Medulla oblongata (tissue), 1 donor: ENCODE results near the gene LSM3.

ENCODE experiments used
- DNase-seq: peaks from one replicate; pipeline ENCODE4 v3.0.0-alpha.2; 2015; ENCODE audit errors: extremely low spot score

The LSM3 gene

GRCh38 chr3:14178247-14179113, at the start of gene LSM3, which contains the start of gene XPC:
Gene LSM3, plus strand, starts transcription at chr3:14178817. Its CDS starts 44 bp downstream, at chr3:14178861.
Gene XPC, minus strand, starts transcription at chr3:14178601. Its CDS starts 33 bp downstream, at chr3:14178568.
- peak; percentile 100 for DNase-seq

GRCh38 chr3:14129296-14129695, 49.3 kb upstream of the LSM3 start:
- DNase-seq, result no peak

- no peak for DNase-seq
Observed at GRCh38 chr3:14130230-14130629, 48.4 kb upstream of the LSM3 start.

- DNase-seq, result no peak
Observed at GRCh38 chr3:14130707-14131106, 47.9 kb upstream of the LSM3 start.

- no peak for DNase-seq
Observed at GRCh38 chr3:14131134-14131533, 47.5 kb upstream of the LSM3 start.

GRCh38 chr3:14132120-14132519, 46.5 kb upstream of the LSM3 start:
- no peak for DNase-seq

DNA sequence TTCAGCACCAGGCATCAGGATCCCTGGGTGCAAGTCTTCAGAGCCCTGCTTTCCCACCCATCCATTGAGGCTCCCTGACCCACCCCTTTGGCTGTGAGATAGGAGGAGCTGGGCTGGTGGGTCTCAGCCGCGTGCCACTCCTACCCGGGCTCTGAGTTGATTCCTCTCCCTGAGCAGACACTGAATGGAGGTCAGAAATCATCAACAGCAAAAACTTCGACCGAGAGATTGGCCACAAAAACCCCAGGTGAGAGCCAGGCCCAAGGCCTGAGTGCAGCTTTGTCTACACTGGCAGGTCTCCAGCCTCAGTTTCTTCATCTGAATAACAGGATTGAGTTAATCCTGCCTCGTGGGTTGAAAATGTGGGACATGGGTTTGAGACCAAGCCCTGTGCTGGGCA, 45.9 kb upstream of the LSM3 start:
- no peak for DNase-seq

DNA sequence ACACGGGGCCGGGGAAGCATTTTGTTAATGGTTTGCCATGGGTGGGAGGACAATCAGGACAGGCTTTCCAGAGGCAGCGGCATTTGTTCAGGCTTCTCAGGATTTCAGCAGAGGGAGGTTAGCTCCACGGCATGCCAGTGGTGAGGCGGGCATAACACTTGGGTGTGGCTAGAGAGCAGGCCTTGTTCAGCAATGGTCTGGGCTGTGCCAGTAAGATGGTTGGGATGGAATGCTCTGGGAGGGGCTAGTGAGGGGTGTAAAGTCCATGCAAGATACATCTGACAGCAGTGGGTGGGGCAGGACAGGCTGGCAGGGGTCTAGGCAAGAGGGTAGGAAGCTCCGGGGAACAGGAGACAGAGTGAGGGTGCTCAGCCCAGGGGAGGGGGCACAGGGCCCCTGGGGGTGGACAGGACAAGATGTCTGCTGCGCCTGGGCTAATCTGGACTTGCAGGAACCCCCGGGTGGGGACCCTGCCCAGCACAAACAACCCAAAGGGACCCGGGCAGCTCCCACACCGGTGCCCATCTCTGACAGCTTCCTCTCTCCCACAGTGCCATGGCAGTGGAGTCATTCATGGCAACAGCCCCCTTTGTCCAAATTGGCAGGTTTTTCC, 45.3 kb upstream of the LSM3 start:
- no peak for DNase-seq

- no peak for DNase-seq
Observed at GRCh38 chr3:14133876-14134275, 44.7 kb upstream of the LSM3 start.

- DNase-seq, result no peak
Observed at GRCh38 chr3:14134291-14134690, 44.3 kb upstream of the LSM3 start.

DNA sequence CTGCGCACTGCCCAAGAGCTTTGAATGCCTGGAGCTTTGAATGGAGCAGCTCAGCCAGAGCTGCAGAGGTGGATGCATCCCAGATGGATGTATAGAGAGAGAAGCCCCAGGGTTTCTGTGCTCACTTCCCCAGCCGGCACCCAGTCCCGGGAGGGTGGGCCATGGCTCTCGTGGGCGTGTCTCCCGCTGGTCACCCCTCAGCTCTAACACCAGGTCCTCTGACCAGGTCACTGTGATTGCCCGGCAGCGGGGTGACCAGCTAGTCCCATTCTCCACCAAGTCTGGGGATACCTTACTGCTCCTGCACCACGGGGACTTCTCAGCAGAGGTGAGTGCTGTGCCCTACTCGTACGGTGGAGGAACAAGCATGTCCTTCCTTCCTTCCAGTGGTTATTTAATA, 43.0 kb upstream of the LSM3 start:
- DNase-seq, result no peak

DNA sequence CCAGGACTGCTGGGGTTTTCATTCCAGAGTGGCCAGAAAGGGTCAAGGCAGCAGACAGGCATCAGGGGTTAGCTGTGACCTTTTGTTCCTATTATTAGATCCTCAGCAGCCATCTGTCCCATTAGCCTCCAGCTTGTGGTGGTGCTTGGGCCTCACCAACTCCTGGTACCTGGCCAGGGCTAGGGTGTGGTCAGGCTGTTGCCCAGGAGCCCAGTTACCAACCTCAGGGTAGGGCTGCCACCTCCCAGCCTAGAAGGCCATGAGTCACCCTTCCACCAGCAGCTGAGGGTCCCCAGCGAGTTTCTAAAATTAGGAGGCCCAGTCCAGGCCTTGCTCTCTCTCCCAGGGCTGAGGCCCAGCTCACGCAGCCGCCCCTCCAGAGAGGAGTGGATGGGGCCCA, 41.6 kb upstream of the LSM3 start:
- no peak for DNase-seq

- peak; percentile 42 for DNase-seq
Observed at GRCh38 chr3:14137445-14137844, 41.2 kb upstream of the LSM3 start.

DNA sequence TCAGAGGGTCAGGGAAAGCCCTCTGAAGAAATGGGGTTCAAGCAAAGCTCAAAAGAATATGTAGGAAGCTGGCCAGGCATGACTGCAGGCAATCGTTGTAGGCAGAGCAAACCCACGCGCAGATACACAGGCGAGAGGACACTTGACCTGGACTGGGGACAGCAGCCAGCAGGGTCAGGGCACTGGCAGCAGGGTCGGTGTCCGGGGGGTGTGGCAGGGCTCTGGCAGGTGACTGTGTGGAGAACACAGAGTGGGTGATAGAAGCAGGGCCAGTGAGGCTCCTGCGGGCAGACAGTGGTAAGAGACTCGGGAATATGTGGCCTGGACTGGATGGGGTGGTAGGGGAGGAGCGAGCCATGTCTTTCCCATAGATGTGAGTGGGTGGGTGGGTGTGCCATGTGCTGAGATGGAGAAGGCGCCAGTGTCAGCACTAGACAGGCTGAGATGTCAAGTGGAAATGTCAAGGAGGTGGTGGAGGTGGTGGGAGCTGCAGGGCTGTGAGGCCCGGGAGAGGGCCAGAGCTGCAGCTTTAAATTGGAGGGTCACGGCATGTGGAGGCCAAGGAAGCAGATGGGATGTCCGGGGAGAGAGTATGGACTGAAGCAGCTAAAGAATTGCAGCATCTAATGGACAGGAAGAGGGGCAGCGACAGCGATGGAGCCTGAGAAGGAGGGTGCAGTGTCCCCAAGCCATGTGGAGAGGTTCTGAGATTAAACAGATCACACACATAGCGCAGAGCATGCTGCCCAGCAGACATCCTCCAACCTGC, 40.3 kb upstream of the LSM3 start:
- no peak for DNase-seq

DNA sequence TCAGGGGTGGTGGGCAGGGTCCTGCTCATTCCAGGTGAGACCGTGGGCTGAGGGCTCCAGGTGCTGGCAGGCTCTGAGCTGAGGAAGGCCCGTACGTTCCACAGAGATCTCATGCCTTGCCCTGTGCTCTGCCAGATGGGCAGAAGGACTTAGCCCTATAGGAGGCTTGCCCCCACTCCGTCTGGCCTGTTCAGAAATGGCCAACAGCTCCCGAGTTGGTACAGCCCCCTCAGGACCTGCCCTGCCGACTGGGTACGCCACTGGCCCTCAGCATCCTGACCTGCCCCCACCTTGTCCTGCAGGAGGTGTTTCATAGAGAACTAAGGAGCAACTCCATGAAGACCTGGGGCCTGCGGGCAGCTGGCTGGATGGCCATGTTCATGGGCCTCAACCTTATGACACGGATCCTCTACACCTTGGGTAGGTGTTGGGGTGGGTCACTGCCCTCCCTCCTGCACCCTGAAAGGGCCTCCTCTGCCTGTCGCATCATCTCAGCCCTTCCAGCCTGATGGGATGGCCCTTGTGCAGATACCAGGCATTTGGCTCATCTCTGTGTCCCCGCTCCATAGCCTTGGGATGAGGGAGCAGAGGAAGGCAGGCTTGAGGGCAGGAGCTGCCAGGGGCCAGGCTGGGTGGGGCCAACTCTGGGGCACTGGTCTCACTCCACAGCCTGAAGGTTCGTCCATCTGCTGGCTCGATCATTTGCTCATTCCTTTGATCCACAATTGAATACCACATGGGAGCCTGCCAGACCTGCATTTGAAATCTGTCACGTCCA, 39.5 kb upstream of the LSM3 start:
- no peak for DNase-seq

GRCh38 chr3:14139771-14140170, 38.8 kb upstream of the LSM3 start:
- no peak for DNase-seq

GRCh38 chr3:14140668-14141067, 37.9 kb upstream of the LSM3 start:
- no peak for DNase-seq

DNA sequence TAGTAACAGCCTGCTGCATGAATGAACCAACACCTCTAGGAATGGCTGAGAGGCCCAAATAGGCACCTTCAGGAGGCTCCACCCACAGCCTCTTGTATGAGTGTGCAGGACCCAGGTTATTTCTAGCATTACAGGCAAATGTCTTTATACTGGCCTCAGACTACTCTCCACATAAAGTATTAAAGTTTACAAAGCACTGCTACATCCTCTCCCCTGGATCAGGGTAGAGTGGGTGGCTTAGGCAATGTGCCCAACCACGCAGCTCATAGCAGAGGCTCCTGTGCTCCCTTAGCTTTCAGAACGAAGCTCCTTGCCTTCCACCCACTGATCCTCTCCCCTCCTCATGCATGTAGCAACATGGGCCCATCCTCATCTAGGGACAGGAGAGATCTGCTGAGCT, 37.5 kb upstream of the LSM3 start:
- DNase-seq, result no peak

DNA sequence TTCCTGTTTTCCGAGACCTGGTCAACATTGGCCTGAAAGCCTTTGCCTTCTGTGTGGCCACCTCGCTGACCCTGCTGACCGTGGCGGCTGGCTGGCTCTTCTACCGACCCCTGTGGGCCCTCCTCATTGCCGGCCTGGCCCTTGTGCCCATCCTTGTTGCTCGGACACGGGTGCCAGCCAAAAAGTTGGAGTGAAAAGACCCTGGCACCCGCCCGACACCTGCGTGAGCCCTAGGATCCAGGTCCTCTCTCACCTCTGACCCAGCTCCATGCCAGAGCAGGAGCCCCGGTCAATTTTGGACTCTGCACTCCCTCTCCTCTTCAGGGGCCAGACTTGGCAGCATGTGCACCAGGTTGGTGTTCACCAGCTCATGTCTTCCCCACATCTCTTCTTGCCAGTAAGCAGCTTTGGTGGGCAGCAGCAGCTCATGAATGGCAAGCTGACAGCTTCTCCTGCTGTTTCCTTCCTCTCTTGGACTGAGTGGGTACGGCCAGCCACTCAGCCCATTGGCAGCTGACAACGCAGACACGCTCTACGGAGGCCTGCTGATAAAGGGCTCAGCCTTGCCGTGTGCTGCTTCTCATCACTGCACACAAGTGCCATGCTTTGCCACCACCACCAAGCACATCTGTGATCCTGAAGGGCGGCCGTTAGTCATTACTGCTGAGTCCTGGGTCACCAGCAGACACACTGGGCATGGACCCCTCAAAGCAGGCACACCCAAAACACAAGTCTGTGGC, 36.8 kb upstream of the LSM3 start:
- no peak for DNase-seq

DNA sequence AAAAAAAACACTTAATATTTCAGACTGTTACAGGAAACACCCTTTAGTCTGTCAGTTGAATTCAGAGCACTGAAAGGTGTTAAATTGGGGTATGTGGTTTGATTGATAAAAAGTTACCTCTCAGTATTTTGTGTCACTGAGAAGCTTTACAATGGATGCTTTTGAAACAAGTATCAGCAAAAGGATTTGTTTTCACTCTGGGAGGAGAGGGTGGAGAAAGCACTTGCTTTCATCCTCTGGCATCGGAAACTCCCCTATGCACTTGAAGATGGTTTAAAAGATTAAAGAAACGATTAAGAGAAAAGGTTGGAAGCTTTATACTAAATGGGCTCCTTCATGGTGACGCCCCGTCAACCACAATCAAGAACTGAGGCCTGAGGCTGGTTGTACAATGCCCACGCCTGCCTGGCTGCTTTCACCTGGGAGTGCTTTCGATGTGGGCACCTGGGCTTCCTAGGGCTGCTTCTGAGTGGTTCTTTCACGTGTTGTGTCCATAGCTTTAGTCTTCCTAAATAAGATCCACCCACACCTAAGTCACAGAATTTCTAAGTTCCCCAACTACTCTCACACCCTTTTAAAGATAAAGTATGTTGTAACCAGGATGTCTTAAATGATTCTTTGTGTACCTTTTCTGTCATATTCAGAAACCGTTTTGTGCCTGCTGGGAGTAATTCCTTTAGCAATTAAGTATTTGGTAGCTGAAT, 35.9 kb upstream of the LSM3 start:
- no peak for DNase-seq
